Neural cell (in vitro differentiated cells): ENCODE measurements around the gene INPP4B. TPM values are rescaled to one million over a fixed set of nuclear protein-coding genes. Genes with fewer than 3 reads are reported as not detected.

Source experiments
- H2AFZ ChIP-seq: fragments of 200-600, 300-800 bp; sonication (generic), shearing (Covaris generic); 2 replicates; pipeline ENCODE4 v1.6.0; 2014; ENCODE audit warnings: low read depth, mild to moderate bottlenecking, antibody characterized with exemption, low read length, moderate library complexity
- H3F3A ChIP-seq: fragments of 200-600 bp; shearing (Covaris generic); 2 replicates; pipeline ENCODE4 v1.6.1; 2016; ENCODE audit warnings: mild to moderate bottlenecking, moderate library complexity, mixed read lengths, antibody characterized with exemption, low read length; ENCODE audit not compliant: insufficient read depth, poor library complexity, severe bottlenecking
- H3K27ac ChIP-seq: fragments of 200-600, 300-800 bp; sonication (generic), shearing (Covaris generic); 2 replicates; pipeline ENCODE4 v1.5.1; 2014; ENCODE audit warnings: mild to moderate bottlenecking, low read length, moderate library complexity
- H3K27me3 ChIP-seq: fragments of 300-800, 200-600 bp; sonication (generic), shearing (Covaris generic); 2 replicates; pipeline ENCODE4 v1.6.0; 2014; ENCODE audit warnings: mild to moderate bottlenecking, low read depth, low read length, moderate library complexity; ENCODE audit not compliant: insufficient read depth
- H3K36me3 ChIP-seq: fragments of 300-800, 200-600 bp; sonication (generic), shearing (Covaris generic); 2 replicates; pipeline ENCODE4 v1.5.1; 2014; ENCODE audit warnings: mild to moderate bottlenecking, antibody characterized with exemption, low read length, moderate library complexity; ENCODE audit not compliant: insufficient read depth
- H3K4me2 ChIP-seq: fragments of 300-800, 200-600 bp; sonication (generic), shearing (Covaris generic); 2 replicates; pipeline ENCODE4 v1.6.0; 2014; ENCODE audit warnings: mild to moderate bottlenecking, low read length
- H3K4me3 ChIP-seq: fragments of 300-800, 200-600 bp; sonication (generic), shearing (Covaris generic); 2 replicates; pipeline ENCODE4 v1.5.1; 2014; ENCODE audit warnings: mild to moderate bottlenecking, low read length, moderate library complexity
- H3K79me2 ChIP-seq: fragments of 200-600 bp; shearing (Covaris generic); replicated peaks from 2 replicates; pipeline ENCODE4 v1.6.0; 2014; ENCODE audit warnings: mild to moderate bottlenecking, low read length, moderate library complexity; ENCODE audit not compliant: insufficient read depth
- H3K9ac ChIP-seq: fragments of 300-800, 200-600 bp; sonication (generic), shearing (Covaris generic); 2 replicates; pipeline ENCODE4 v1.6.1; 2016; ENCODE audit warnings: mild to moderate bottlenecking, low read length, mixed read lengths
- H3K9me2 ChIP-seq: fragments of 200-600 bp; shearing (Covaris generic); 2 replicates; pipeline ENCODE4 v1.6.1; 2016; ENCODE audit warnings: mild to moderate bottlenecking, low read length, mixed read lengths; ENCODE audit not compliant: insufficient read depth
- H3K9me3 ChIP-seq: fragments of 200-600, 300-800 bp; sonication (generic), shearing (Covaris generic); 2 replicates; pipeline ENCODE4 v1.6.1; 2016; ENCODE audit warnings: mild to moderate bottlenecking, mixed run types, low read length, moderate library complexity, mixed read lengths
- H4K20me1 ChIP-seq: fragments of 200-600 bp; shearing (Covaris generic); 2 replicates; pipeline ENCODE4 v1.6.1; 2016; ENCODE audit warnings: mild to moderate bottlenecking, mixed run types; ENCODE audit not compliant: insufficient read depth
- CTCF ChIP-seq: fragments of 450-650 bp; IDR thresholded peaks from 2 replicates; pipeline ENCODE4 v1.5.1; 2014; ENCODE audit warnings: antibody characterized with exemption, mild to moderate bottlenecking, moderate library complexity; ENCODE audit not compliant: poor library complexity, severe bottlenecking
- EP300 ChIP-seq: fragments of 450-650 bp; conservative IDR thresholded peaks from 2 replicates; pipeline ENCODE4 v1.6.1; 2014; ENCODE audit warnings: antibody characterized with exemption, mild to moderate bottlenecking, moderate library complexity; ENCODE audit not compliant: poor library complexity, severe bottlenecking
- EZH2 ChIP-seq: fragments of 200-600, 300-800 bp; shearing (Covaris generic), sonication (generic); IDR thresholded peaks from 2 replicates; pipeline ENCODE4 v1.6.1; 2014; ENCODE audit warnings: antibody characterized with exemption, low read length, borderline replicate concordance, mild to moderate bottlenecking; ENCODE audit not compliant: insufficient read depth, poor library complexity, severe bottlenecking
- MXI1 ChIP-seq: fragments of 450-650 bp; conservative IDR thresholded peaks from 2 replicates; pipeline ENCODE4 v1.6.1; 2014; ENCODE audit warnings: antibody characterized with exemption, mild to moderate bottlenecking; ENCODE audit not compliant: poor library complexity, severe bottlenecking
- POLR2AphosphoS5 ChIP-seq: IDR thresholded peaks from 2 replicates; pipeline ENCODE4 v1.6.1; 2012
- RAD21 ChIP-seq: fragments of 450-650 bp; conservative IDR thresholded peaks from 2 replicates; pipeline ENCODE4 v1.6.1; 2014; ENCODE audit warnings: antibody characterized with exemption, mild to moderate bottlenecking, moderate library complexity
- REST ChIP-seq: IDR thresholded peaks from 2 replicates; pipeline ENCODE4 v1.6.1; 2012; ENCODE audit warnings: borderline replicate concordance
- SMC3 ChIP-seq: fragments of 450-650 bp; conservative IDR thresholded peaks from 2 replicates; pipeline ENCODE4 v1.6.1; 2014; ENCODE audit warnings: antibody characterized with exemption, mild to moderate bottlenecking, moderate library complexity; ENCODE audit not compliant: poor library complexity
- TAF1 ChIP-seq: IDR thresholded peaks from 2 replicates; pipeline ENCODE4 v1.6.1; 2012; ENCODE audit warnings: low read depth
- polyA plus RNA-seq: library from polyadenylated mRNA; depleted of rRNA; stranded (reverse); fragments of >200 nt; gene quantifications from 2 replicates; pipeline ENCODE4 v1.2.3, GENCODE V29; 2014

Gene INPP4B
- polyA plus RNA-seq, 1 donor from 2014 or later, result 0.30 TPM

GRCh38 chr4:142169216-142169615, 676.9 kb downstream of the INPP4B start:
- H3K9me3 ChIP-seq, result no peaks in the 10 kb centered on the region
- TF ChIP-seq POLR2AphosphoS5 (no peak), CTCF (no peak), MXI1 (no peak), REST (no peak), RAD21 (no peak), EZH2 (no peak), SMC3 (no peak), TAF1 (no peak), EP300 (no peak)

GRCh38 chr4:142168181-142168580, 677.9 kb downstream of the INPP4B start:
- Histone ChIP-seq H3F3A (no peaks in the 10 kb centered on the region), H3K4me2 (no peak overlapping the region), H4K20me1 (no peaks in the 10 kb centered on the region), H3K79me2 (no peaks in the 10 kb centered on the region), H3K4me3 (no peak overlapping the region), H2AFZ (no peak overlapping the region), H3K36me3 (no peaks in the 10 kb centered on the region), H3K9me2 (no peaks in the 10 kb centered on the region), H3K27ac (no peak overlapping the region), H3K9ac (no peak overlapping the region), H3K9me3 (no peaks in the 10 kb centered on the region), H3K27me3 (no peaks in the 10 kb centered on the region)
- no peak for TF ChIP-seq CTCF
- no peak for TF ChIP-seq EZH2
- TF ChIP-seq MXI1, result no peak
- no peak for TF ChIP-seq REST
- TF ChIP-seq POLR2AphosphoS5, result no peak
- TF ChIP-seq RAD21, result no peak
- no peak for TF ChIP-seq TAF1
- TF ChIP-seq EP300, result no peak
- no peak for TF ChIP-seq SMC3

More at GRCh38 chr4:142169216-142169615, 676.9 kb downstream of the INPP4B start:
- no peak overlapping the region for H3K27ac ChIP-seq
- no peak overlapping the region for H2AFZ ChIP-seq
- H3K9me2 ChIP-seq, result no peaks in the 10 kb centered on the region
- no peak overlapping the region for H3K4me2 ChIP-seq
- no peaks in the 10 kb centered on the region for H3K36me3 ChIP-seq
- no peak overlapping the region for H3K4me3 ChIP-seq
- H3K27me3 ChIP-seq, result no peaks in the 10 kb centered on the region
- no peaks in the 10 kb centered on the region for H4K20me1 ChIP-seq
- no peaks in the 10 kb centered on the region for H3F3A ChIP-seq
- H3K79me2 ChIP-seq, result no peaks in the 10 kb centered on the region
- no peak overlapping the region for H3K9ac ChIP-seq
